ENCODE data around the gene ZMYND11.

The ZMYND11 gene

GRCh38 chr10:127612-128432 is 7.4 kb upstream of the ZMYND11 start:
- in situ Hi-C loops (cut with MboI; ENCODE audit: low pct_unique_long_range_greater_than_20kb, low sequenced_read_pairs, unreplicated experiment) = no loop called here
- TF ChIP-seq, protein P1, sequence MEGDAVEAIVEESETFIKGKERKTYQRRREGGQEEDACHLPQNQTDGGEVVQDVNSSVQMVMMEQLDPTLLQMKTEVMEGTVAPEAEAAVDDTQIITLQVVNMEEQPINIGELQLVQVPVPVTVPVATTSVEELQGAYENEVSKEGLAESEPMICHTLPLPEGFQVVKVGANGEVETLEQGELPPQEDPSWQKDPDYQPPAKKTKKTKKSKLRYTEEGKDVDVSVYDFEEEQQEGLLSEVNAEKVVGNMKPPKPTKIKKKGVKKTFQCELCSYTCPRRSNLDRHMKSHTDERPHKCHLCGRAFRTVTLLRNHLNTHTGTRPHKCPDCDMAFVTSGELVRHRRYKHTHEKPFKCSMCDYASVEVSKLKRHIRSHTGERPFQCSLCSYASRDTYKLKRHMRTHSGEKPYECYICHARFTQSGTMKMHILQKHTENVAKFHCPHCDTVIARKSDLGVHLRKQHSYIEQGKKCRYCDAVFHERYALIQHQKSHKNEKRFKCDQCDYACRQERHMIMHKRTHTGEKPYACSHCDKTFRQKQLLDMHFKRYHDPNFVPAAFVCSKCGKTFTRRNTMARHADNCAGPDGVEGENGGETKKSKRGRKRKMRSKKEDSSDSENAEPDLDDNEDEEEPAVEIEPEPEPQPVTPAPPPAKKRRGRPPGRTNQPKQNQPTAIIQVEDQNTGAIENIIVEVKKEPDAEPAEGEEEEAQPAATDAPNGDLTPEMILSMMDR (IDR thresholded peaks at IDR 0.05; ENCODE audit: extremely low read depth, insufficient read depth, missing control alignments) = no peak
- DNase-seq (ENCODE audit: low spot score) = peak; percentile 47

DNA sequence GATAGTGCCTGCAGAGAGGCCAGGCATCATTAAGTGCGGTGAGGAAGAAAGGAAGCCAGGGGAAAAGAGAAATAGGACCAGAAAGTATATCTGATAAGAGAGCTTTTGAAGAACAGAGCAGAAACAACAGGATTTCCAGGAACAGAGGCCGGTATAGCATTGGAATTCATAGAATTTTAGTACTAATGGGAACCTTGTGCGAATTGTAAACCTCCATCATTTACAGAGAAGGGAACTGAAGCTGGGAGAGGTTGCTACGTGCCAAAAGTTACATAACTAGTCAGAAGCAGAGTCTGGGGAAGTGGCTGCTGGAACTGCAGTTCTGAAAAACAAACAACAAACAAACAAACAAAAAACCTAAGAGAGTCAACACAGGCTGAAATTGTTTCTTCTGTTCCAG is 5.4 kb upstream of the ZMYND11 start:
- TF ChIP-seq, protein P1 (IDR thresholded peaks at IDR 0.05; ENCODE audit: extremely low read depth, insufficient read depth, missing control alignments) = no peak
- in situ Hi-C loops (cut with MboI; ENCODE audit: low pct_unique_long_range_greater_than_20kb, low sequenced_read_pairs, unreplicated experiment) = no loop called here
- DNase-seq (ENCODE audit: low spot score) = no peak

- no peak for DNase-seq (ENCODE audit: low spot score)
- TF ChIP-seq, protein P1 (IDR thresholded peaks at IDR 0.05; ENCODE audit: extremely low read depth, insufficient read depth, missing control alignments) = no peak
- in situ Hi-C loops (cut with MboI; ENCODE audit: low pct_unique_long_range_greater_than_20kb, low sequenced_read_pairs, unreplicated experiment) = no loop called here
These were observed 2.0 kb upstream of the ZMYND11 start for GRCh38 chr10:132946-133898.

DNA sequence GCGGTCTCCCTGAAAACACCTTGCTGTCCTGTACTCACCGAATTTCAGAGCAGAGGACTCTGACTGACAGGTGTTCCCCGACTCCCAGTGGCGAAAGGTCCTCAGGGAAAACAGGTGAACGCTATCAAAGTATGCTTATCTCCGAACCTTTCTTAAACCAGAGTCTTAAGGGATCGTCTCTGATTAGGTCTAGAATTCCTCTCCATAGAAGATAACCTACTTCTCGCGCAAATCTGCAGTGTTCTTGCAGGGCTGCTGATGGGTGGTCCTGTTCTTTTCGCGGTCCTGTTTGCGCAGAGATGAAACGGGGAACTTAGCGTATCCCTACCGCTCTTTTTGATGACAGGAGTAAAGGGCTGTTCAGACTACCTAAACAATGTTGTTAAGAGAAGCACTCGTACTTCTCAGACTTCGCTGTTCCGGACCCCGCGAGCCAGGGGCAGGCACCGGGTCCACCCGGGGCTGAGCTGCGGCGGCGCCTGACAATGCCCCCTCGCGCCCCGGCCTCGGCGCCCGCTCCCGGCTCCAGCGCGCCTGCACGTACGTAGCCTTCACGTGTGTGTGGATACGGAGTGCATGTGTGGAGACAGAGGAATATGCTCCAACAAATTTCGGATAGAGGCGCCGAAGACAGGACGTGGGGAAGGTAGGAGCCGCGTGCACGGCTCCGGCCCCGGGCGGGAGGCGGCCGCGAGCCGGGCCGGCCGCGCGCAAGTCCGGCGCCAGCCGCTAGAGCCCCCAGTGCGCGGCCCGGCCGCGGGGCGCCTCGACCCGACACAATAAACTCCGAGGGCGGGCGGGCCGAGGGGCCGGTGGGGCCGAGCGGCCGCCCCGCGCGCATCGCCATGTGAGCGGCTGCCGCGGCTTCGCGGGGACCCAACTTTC is 766 bp upstream of the ZMYND11 start:
- in situ Hi-C loops (cut with MboI; ENCODE audit: low pct_unique_long_range_greater_than_20kb, low sequenced_read_pairs, unreplicated experiment) = no loop called here
- peak; percentile 75 for DNase-seq (ENCODE audit: low spot score)
- TF ChIP-seq, protein P1 (IDR thresholded peaks at IDR 0.05; ENCODE audit: extremely low read depth, insufficient read depth, missing control alignments) = no peak

DNA sequence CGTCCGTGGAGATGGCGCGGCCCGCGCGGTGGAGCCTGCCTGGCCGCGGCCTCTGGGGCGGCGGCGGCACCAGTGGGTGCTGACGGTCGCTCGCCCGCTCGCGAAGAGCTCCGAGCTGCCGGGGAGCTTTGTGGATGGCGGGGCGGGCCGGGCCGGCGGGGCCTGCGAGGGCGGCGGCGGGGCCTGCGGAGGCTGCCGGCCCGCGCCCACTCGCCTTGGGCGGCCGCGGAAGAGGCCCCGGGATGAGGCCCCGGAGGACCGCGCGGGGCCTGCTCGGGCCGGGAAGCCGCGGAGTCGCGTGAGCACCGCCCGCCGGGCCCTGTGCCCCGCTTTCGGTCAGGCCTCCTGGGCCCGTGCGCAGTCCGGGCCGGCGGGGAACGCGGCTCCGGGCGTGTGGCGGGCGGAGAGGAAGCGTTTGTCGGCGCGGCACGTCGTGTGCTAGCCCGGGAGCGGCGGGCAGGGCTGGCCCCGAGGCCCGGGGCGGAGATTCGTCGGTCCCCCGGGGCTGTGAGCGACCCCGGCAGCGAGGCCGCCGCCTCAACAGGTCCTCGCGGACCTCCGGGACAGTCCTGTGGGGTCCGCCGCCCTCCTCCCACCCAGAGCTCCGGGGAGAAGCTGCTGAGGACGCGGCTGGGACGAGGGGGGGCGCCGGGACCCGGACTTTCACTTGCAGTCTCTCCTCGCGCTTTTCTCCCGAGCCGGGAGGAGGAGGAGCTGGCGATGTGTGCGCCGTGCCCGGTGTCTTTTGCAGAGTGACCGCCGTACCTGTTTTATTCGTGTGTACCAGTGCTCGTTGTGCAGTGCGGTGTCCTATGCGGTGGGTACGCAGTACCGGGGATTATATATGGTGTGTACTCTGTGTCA is 578 bp downstream of the ZMYND11 start:
- peak; percentile 65 for DNase-seq (ENCODE audit: low spot score)
- TF ChIP-seq, protein P1 (IDR thresholded peaks at IDR 0.05; ENCODE audit: extremely low read depth, insufficient read depth, missing control alignments) = no peak
- in situ Hi-C loops (cut with MboI; ENCODE audit: low pct_unique_long_range_greater_than_20kb, low sequenced_read_pairs, unreplicated experiment) = no loop called here
